Brain microvascular endothelial cell (primary cell): Measurements from ENCODE around the gene ELMO1.

Source experiments
- DNase-seq: peaks from one replicate; pipeline ENCODE4 v3.0.0-alpha.2; 2020
- H3K27ac ChIP-seq: fragments of 250-450 bp; sonication (Bioruptor Pico); 2 replicates; pipeline ENCODE4 v1.5.1; 2020; ENCODE audit warnings: mild to moderate bottlenecking, moderate library complexity
- H3K27me3 ChIP-seq: fragments of 250-450 bp; sonication (Bioruptor Pico); replicated peaks from 2 replicates; pipeline ENCODE4 v1.5.1; 2020; ENCODE audit warnings: mild to moderate bottlenecking
- H3K36me3 ChIP-seq: fragments of 250-450 bp; sonication (Bioruptor Pico); replicated peaks from 2 replicates; pipeline ENCODE4 v1.5.1; 2020; ENCODE audit warnings: mild to moderate bottlenecking
- H3K4me3 ChIP-seq: 2 replicates; pipeline ENCODE4 v1.5.1; 2011; ENCODE audit warnings: low read depth, mild to moderate bottlenecking, control low read depth, low read length, moderate library complexity
- in situ Hi-C: cut with HindIII; loops from 2 replicates; pipeline ENCODE4 v1.10.0; 2017; ENCODE audit warnings: low sequenced_read_pairs, low pct_ligation_motif_present
- TF ChIP-seq, protein P1 (sequence below): IDR thresholded peaks from 2 replicates; pipeline ENCODE4 v1.5.1; 2011; ENCODE audit warnings: low read depth, mild to moderate bottlenecking, moderate library complexity, low read length, control low read depth, inconsistent platforms; ENCODE audit errors: missing control alignments

ELMO1 gene

DNA sequence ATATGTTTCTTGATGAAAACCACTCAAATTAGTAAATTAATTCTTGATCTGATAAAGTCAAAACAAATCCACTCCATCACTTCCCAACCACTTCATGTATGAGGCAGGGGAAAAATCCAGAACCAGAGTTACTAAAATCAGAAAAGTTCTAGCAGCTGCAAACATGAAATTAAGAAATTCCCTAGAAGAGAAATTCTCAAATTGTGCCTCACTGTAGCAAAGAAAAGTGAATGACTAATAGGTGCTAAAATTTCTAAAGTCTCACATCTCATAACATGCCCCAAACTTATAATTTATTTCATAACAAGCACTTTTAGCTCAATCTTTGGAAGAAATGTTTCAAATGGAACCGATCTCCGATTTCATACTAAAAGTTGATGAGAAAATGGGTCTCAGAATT, 379.3 kb downstream of the ELMO1 start:
- no peak overlapping the region for H3K4me3 ChIP-seq
- in situ Hi-C loops: no loop called here
- TF ChIP-seq, protein P1, sequence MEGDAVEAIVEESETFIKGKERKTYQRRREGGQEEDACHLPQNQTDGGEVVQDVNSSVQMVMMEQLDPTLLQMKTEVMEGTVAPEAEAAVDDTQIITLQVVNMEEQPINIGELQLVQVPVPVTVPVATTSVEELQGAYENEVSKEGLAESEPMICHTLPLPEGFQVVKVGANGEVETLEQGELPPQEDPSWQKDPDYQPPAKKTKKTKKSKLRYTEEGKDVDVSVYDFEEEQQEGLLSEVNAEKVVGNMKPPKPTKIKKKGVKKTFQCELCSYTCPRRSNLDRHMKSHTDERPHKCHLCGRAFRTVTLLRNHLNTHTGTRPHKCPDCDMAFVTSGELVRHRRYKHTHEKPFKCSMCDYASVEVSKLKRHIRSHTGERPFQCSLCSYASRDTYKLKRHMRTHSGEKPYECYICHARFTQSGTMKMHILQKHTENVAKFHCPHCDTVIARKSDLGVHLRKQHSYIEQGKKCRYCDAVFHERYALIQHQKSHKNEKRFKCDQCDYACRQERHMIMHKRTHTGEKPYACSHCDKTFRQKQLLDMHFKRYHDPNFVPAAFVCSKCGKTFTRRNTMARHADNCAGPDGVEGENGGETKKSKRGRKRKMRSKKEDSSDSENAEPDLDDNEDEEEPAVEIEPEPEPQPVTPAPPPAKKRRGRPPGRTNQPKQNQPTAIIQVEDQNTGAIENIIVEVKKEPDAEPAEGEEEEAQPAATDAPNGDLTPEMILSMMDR: no peak
- DNase-seq: no peak
- no peaks in the 10 kb centered on the region for H3K36me3 ChIP-seq
- no peak overlapping the region for H3K27ac ChIP-seq
- H3K27me3 ChIP-seq: no peaks in the 10 kb centered on the region

DNA sequence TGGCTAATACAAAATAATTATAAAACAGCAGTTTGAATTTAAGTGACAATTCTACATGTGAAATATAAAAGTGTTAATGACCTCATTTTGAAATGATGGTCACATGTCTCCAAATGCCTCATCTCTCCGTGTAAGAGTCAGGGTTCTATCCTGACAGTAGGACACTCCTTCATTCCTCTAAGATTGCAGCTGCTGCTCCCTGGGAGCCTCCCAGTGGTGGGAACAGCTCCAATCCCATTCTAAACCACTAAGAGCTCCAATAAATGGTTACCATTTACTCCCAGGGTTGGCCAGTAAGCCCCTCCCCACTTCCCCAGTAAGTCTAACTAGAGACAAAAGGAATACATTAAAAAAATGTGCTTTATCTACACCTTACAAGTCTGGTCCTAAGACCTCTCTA, 379.8 kb downstream of the ELMO1 start:
- Histone ChIP-seq H3K4me3 (no peak overlapping the region), H3K27me3 (no peaks in the 10 kb centered on the region), H3K36me3 (no peaks in the 10 kb centered on the region), H3K27ac (no peak overlapping the region)
- in situ Hi-C loops: no loop called here
- DNase-seq: no peak
- TF ChIP-seq, protein P1: no peak

DNA sequence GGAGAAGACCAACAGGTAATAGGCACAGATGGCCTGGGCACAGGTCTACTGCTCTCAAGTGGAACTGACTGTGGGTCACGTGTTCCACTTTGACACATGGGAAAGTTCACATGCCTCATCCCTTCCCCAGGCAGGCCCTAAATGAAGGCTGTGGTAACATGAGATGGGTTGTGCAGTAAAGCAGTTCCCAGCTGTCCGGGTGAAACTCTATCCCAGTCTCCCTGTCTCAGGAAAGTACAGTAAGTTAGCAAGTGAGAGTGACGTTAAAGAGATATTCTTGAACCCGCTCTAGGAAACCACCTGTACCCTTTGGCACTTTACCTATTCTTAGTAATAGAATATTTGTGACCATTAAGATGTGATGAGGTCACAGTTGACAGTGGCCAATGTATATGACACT, 380.6 kb downstream of the ELMO1 start:
- TF ChIP-seq, protein P1: no peak
- H3K36me3 ChIP-seq: no peaks in the 10 kb centered on the region
- no peak overlapping the region for H3K27ac ChIP-seq
- no peak for DNase-seq
- H3K27me3 ChIP-seq: no peaks in the 10 kb centered on the region
- H3K4me3 ChIP-seq: no peak overlapping the region
- in situ Hi-C loops: no loop called here

DNA sequence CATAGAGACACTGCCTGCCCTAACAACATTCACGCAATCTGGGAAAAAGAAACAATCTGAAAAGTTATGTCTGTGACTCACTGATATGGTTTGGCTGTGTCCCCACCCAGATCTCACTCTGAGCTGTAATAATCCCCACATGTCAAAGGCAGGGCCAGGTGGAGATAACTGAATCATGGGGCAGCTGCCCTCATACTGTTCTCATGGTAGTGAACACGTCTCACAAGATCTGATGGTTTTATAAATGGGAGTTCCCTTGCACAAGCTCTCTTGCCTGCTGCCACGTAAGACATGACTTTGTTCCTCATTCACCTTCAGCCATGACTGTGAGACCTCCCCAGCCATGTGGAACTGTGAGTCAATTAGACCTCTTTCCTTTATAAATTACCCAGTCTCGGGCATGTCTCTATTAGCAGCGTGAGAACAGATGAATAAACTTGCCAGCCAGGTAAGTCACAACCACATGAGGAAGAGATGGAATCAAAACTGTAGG, 382.8 kb downstream of the ELMO1 start:
- Histone ChIP-seq H3K27ac (no peak overlapping the region), H3K27me3 (no peaks in the 10 kb centered on the region), H3K4me3 (no peak overlapping the region), H3K36me3 (no peaks in the 10 kb centered on the region)
- peak; percentile 70 for DNase-seq
- TF ChIP-seq, protein P1: no peak
- in situ Hi-C loops: no loop called here

DNA sequence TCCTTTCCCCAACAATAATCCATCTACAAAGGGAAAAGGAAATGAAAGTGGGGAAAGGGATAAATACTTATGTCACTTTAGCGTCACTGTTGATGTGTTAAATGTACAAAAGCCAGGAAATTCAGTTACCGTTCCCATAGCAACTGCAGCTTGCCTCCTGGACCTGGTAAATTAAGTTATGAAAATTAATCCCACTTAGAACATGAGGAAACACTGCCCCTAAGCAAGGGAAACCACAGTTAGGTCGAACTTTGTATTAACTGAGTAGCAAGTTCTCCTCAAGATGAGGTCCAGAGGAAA, 386.2 kb downstream of the ELMO1 start:
- Histone ChIP-seq H3K4me3 (no peak overlapping the region), H3K27ac (no peak overlapping the region), H3K36me3 (no peaks in the 10 kb centered on the region), H3K27me3 (no peaks in the 10 kb centered on the region)
- in situ Hi-C loops: no loop called here
- TF ChIP-seq, protein P1: no peak
- DNase-seq: no peak

DNA sequence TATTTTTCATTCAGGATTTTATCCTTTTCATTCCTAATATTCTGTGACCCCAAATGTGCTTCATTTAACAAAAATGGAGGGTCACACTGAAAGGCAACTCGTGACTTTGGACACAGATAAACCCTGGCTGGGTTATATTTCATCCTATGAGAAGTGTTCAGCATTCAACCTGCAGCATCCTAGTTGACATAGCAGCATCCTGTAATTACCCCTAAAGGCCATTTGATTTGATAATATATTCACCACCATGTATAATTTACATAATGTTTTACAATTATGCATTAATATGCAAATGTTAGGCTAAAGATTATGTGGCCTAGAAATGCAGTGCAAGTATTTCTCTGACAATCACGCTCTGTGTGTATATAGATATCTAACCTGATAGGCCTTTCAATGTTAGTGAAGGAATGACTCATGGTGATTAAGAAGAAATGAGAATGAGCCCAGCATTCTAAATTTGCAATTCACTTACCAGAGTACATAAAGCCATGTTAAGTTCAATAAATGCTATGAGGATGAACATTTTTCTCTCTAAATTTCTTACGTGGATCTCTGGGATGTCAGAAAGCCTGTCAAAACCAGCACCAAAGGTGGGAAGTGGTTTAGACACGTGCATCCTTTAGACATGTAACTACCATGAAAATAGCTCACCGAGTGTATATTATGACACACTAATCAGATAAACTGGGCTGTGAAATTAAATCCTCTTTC, 386.7 kb downstream of the ELMO1 start:
- in situ Hi-C loops: no loop called here
- TF ChIP-seq, protein P1: no peak
- no peak overlapping the region for H3K4me3 ChIP-seq
- no peak for DNase-seq
- no peaks in the 10 kb centered on the region for H3K36me3 ChIP-seq
- no peak overlapping the region for H3K27ac ChIP-seq
- no peaks in the 10 kb centered on the region for H3K27me3 ChIP-seq
